Fibroblast of lung (primary cell): ENCODE data around the gene IBSP. TPM values are rescaled to one million over a fixed set of nuclear protein-coding genes. Genes with fewer than 3 reads are reported as not detected.

Experiments
- DNase-seq, 2 donors: peaks; one replicate each; pipeline versions ENCODE4 v3.0.0 to v3.0.0-alpha.2; 2010; ENCODE audit warnings: low read depth in 2 of 2
- H2AFZ ChIP-seq: 2 replicates; pipeline ENCODE4 v1.5.1; 2012; ENCODE audit warnings: low read length, control low read depth, inconsistent platforms
- H3K27ac ChIP-seq: 2 replicates; pipeline ENCODE4 v1.5.1; 2011; ENCODE audit warnings: low read length, control low read depth; ENCODE audit not compliant: insufficient read depth
- H3K27me3 ChIP-seq: 2 replicates; pipeline ENCODE4 v1.5.1; 2011; ENCODE audit warnings: mild to moderate bottlenecking, low read length; ENCODE audit not compliant: control insufficient read depth, insufficient read depth
- H3K36me3 ChIP-seq: 2 replicates; pipeline ENCODE4 v1.5.1; 2011; ENCODE audit warnings: low read length; ENCODE audit not compliant: control insufficient read depth, insufficient read depth
- H3K4me1 ChIP-seq: 2 replicates; pipeline ENCODE4 v1.5.1; 2011; ENCODE audit warnings: low read length; ENCODE audit not compliant: control insufficient read depth, insufficient read depth; ENCODE audit errors: extremely low read depth
- H3K4me2 ChIP-seq: 2 replicates; pipeline ENCODE4 v1.5.1; 2011; ENCODE audit warnings: low read length, control low read depth; ENCODE audit not compliant: insufficient read depth; ENCODE audit errors: extremely low read depth
- H3K4me3 ChIP-seq, 4 experiments: fragments of 200-600 bp in 1 of 4; sonication (generic) in 1 of 4; replicated peaks in 1 of 4; 2 replicates each; pipeline ENCODE4 v1.5.1; 2011 to 2016; ENCODE audit warnings: low read length in 4 of 4, low read depth in 3 of 4, mild to moderate bottlenecking in 3 of 4, control low read depth in 2 of 4, inconsistent platforms in 1 of 4, mixed read lengths in 1 of 4; ENCODE audit not compliant: insufficient read depth in 1 of 4; ENCODE audit errors: control extremely low read depth in 1 of 4
- H3K79me2 ChIP-seq: 2 replicates; pipeline ENCODE4 v1.5.1; 2012; ENCODE audit warnings: mild to moderate bottlenecking, low read length, inconsistent platforms; ENCODE audit not compliant: control insufficient read depth, insufficient read depth
- H3K9ac ChIP-seq: 2 replicates; pipeline ENCODE4 v1.5.1; 2011; ENCODE audit warnings: mild to moderate bottlenecking, low read length, control low read depth; ENCODE audit not compliant: insufficient read depth
- H3K9me3 ChIP-seq: 2 replicates; pipeline ENCODE4 v1.5.1; 2012; ENCODE audit warnings: low read depth, low read length; ENCODE audit not compliant: control insufficient read depth, insufficient read depth
- H4K20me1 ChIP-seq: 2 replicates; pipeline ENCODE4 v1.5.1; 2011; ENCODE audit warnings: low read length; ENCODE audit not compliant: control insufficient read depth, insufficient read depth; ENCODE audit errors: extremely low read depth
- CTCF ChIP-seq, 2 donors: IDR thresholded peaks in 1 of 2; conservative IDR thresholded peaks in 1 of 2; 1 replicate in 1 of 2; 2 replicates in 1 of 2; pipeline ENCODE4 v1.5.1; 2011 to 2012; ENCODE audit warnings: low read length in 2 of 2, control low read depth in 1 of 2, inconsistent platforms in 1 of 2, low read depth in 1 of 2, mild to moderate bottlenecking in 1 of 2
- EZH2 ChIP-seq: IDR thresholded peaks from 2 replicates; pipeline ENCODE4 v1.5.1; 2012; ENCODE audit warnings: low read length, control low read depth, mild to moderate bottlenecking; ENCODE audit errors: missing control alignments
- polyA plus RNA-seq, 2 donors: library from polyadenylated mRNA; depleted of rRNA in 1 of 2; stranded (reverse) in 1 of 2; unstranded in 1 of 2; fragments of >200 nt; gene quantifications; 2 replicates each; pipeline ENCODE4 v1.2.1, GENCODE V29; 2011 to 2012; ENCODE audit warnings: missing spikeins in 1 of 2
- total RNA-seq: library from RNA; depleted of rRNA; stranded (reverse); fragments of >200 nt; gene quantifications from 2 replicates; pipeline ENCODE4 v1.2.1, GENCODE V29; 2014

The IBSP gene
- total and polyA plus RNA-seq, 2 donors (not counting 1 experiment from before 2014, with no cell fraction given), result not detected

GRCh38 chr4:87785731-87786509, 13.4 kb upstream of the IBSP start:
- H3K9ac ChIP-seq, result no peak overlapping the region

GRCh38 chr4:87802858-87803257, 3.5 kb downstream of the IBSP start:
- TF ChIP-seq CTCF (conservative IDR thresholded peaks at IDR 0.05 in 1 of 2, IDR thresholded peaks at IDR 0.05 in 1 of 2; ENCODE audit: low read depth in 1 of 2, low read length in 2 of 2) (no peak), EZH2 (no peak)
- no peak overlapping the region for H3K4me2 ChIP-seq
- no peaks in the 10 kb centered on the region for H3K79me2 ChIP-seq
- H3K4me3 ChIP-seq, result no peak overlapping the region
- no peaks in the 10 kb centered on the region for H3K4me1 ChIP-seq
- H2AFZ ChIP-seq, result no peak overlapping the region
- H3K27ac ChIP-seq, result no peak overlapping the region
- no peaks in the 10 kb centered on the region for H3K36me3 ChIP-seq
- H3K9ac ChIP-seq, result no peak overlapping the region
- no peaks in the 10 kb centered on the region for H4K20me1 ChIP-seq
- H3K27me3 ChIP-seq, result no peaks in the 10 kb centered on the region
- DNase-seq, result no peak
- H3K9me3 ChIP-seq, result no peaks in the 10 kb centered on the region

More at GRCh38 chr4:87785731-87786509, 13.4 kb upstream of the IBSP start:
- Histone ChIP-seq H3K9me3 (no peaks in the 10 kb centered on the region), H3K4me2 (no peak overlapping the region), H2AFZ (no peak overlapping the region), H3K4me1 (no peaks in the 10 kb centered on the region), H3K27ac (no peak overlapping the region), H4K20me1 (no peaks in the 10 kb centered on the region), H3K27me3 (no peaks in the 10 kb centered on the region), H3K36me3 (no peaks in the 10 kb centered on the region), H3K79me2 (no peaks in the 10 kb centered on the region), H3K4me3 (no peak overlapping the region)
- TF ChIP-seq CTCF (conservative IDR thresholded peaks at IDR 0.05 in 1 of 2, IDR thresholded peaks at IDR 0.05 in 1 of 2; ENCODE audit: low read depth in 1 of 2, low read length in 2 of 2) (no peak), EZH2 (no peak)
- DNase-seq, result no peak

GRCh38 chr4:87803421-87803820, 4.1 kb downstream of the IBSP start:
- no peak for DNase-seq
- Histone ChIP-seq H3K27ac (no peak overlapping the region), H2AFZ (no peak overlapping the region), H3K9ac (no peak overlapping the region), H4K20me1 (no peaks in the 10 kb centered on the region), H3K4me2 (no peak overlapping the region), H3K27me3 (no peaks in the 10 kb centered on the region), H3K79me2 (no peaks in the 10 kb centered on the region), H3K36me3 (no peaks in the 10 kb centered on the region), H3K9me3 (no peaks in the 10 kb centered on the region), H3K4me3 (no peak overlapping the region), H3K4me1 (no peaks in the 10 kb centered on the region)
- TF ChIP-seq EZH2 (no peak), CTCF (conservative IDR thresholded peaks at IDR 0.05 in 1 of 2, IDR thresholded peaks at IDR 0.05 in 1 of 2; ENCODE audit: low read depth in 1 of 2, low read length in 2 of 2) (no peak)
